Body of pancreas (tissue), 4 donors: Measurements from ENCODE around the gene L3MBTL1. TPM values are rescaled to one million over a fixed set of nuclear protein-coding genes. Genes with fewer than 3 reads are reported as not detected.

Experiments used
- ATAC-seq: fragments of 150-250 bp; one replicate; pipeline ENCODE4 v1.9.1; 2016
- DNase-seq, 4 donors: peaks; one replicate each; pipeline ENCODE4 v3.0.0-alpha.2; 2019
- H3K27ac ChIP-seq, 4 donors: fragments of 200-600 bp; sonication (generic); 1 replicate in 3 of 4; 2 replicates in 1 of 4; pipeline versions ENCODE4 v1.5.1 to v1.6.1; 2016 to 2019; ENCODE audit warnings: mild to moderate bottlenecking in 1 of 4, mixed read lengths in 1 of 4, moderate library complexity in 1 of 4
- H3K27me3 ChIP-seq, 2 donors: fragments of 200-600 bp; sonication (generic); one replicate each; pipeline ENCODE4 v1.6.0; 2016; ENCODE audit warnings: mild to moderate bottlenecking in 1 of 2
- H3K36me3 ChIP-seq, 2 donors: fragments of 200-600 bp; sonication (generic); replicated peaks in 1 of 2; 2 replicates each; pipeline ENCODE4 v1.5.1; 2016; ENCODE audit warnings: low read depth in 2 of 2; ENCODE audit not compliant: insufficient read depth in 1 of 2
- H3K4me1 ChIP-seq: fragments of 200-600 bp; sonication (generic); one replicate; pipeline ENCODE4 v1.6.0; 2016
- H3K4me3 ChIP-seq, 2 donors: fragments of 200-600 bp; sonication (generic); 1 replicate in 1 of 2; 2 replicates in 1 of 2; pipeline ENCODE4 v1.5.1; 2016 to 2019
- H3K9me3 ChIP-seq, 3 donors: fragments of 200-600 bp; sonication (generic); 1 replicate in 2 of 3; 2 replicates in 1 of 3; pipeline ENCODE4 v1.5.1; 2016
- POLR2A ChIP-seq, 3 donors: fragments of 450-650 bp; IDR thresholded peaks; one replicate each; pipeline ENCODE4 v1.6.1; 2016; ENCODE audit warnings: antibody characterized with exemption in 3 of 3, mild to moderate bottlenecking in 2 of 3
- WGBS, 2 donors: methylation state at CpG; one replicate each; pipeline ENCODE4 v1.1.5; 2017; 5-methylcytosine and 5-hydroxymethylcytosine counted together
- intact Hi-C: fragments of 100-400 bp; cut with DNase I; formaldehyde crosslinking; loops from one replicate; pipeline ENCODE4 v1.15.1; 2023
- total RNA-seq, 2 donors: library from RNA; depleted of rRNA; stranded (reverse); fragments of >200 nt; gene quantifications; one replicate each; pipeline ENCODE4 v1.1.0, GENCODE V29; 2016
- TF ChIP-seq, protein P1 (sequence below), 7 experiments: fragments of 450-650 bp in 4 of 7; fragments of 200-600 bp in 3 of 7; sonication (generic) in 3 of 7; IDR thresholded peaks; one replicate each; pipeline ENCODE4 v1.5.1; 2016 to 2019; ENCODE audit warnings: antibody characterized with exemption in 7 of 7

The L3MBTL1 gene
- total RNA-seq, 2 donors from 2014 or later = 4.9 to 10.1 TPM

GRCh38 chr20:43544501-43544900 is 37.0 kb downstream of the L3MBTL1 start:
- DNase-seq (peak in 1 of 4 donors; percentile 1), ATAC-seq (no peak)
- Histone ChIP-seq H3K27ac (no peak overlapping the region), H3K9me3 (no peaks in the 10 kb centered on the region), H3K27me3 (no peaks in the 10 kb centered on the region), H3K4me1 (peaks cover 1% of the 10 kb centered on the region), H3K36me3 (no peaks in the 10 kb centered on the region), H3K4me3 (no peak overlapping the region)
- WGBS, 2 donors = 91 to 95% methylated on average over 9 of the region's 9 CpGs
- intact Hi-C loops = no loop called here
- no peak for TF ChIP-seq POLR2A (IDR thresholded peaks at IDR 0.05)
- TF ChIP-seq, protein P1, sequence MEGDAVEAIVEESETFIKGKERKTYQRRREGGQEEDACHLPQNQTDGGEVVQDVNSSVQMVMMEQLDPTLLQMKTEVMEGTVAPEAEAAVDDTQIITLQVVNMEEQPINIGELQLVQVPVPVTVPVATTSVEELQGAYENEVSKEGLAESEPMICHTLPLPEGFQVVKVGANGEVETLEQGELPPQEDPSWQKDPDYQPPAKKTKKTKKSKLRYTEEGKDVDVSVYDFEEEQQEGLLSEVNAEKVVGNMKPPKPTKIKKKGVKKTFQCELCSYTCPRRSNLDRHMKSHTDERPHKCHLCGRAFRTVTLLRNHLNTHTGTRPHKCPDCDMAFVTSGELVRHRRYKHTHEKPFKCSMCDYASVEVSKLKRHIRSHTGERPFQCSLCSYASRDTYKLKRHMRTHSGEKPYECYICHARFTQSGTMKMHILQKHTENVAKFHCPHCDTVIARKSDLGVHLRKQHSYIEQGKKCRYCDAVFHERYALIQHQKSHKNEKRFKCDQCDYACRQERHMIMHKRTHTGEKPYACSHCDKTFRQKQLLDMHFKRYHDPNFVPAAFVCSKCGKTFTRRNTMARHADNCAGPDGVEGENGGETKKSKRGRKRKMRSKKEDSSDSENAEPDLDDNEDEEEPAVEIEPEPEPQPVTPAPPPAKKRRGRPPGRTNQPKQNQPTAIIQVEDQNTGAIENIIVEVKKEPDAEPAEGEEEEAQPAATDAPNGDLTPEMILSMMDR (IDR thresholded peaks at IDR 0.05) = no peak

DNA sequence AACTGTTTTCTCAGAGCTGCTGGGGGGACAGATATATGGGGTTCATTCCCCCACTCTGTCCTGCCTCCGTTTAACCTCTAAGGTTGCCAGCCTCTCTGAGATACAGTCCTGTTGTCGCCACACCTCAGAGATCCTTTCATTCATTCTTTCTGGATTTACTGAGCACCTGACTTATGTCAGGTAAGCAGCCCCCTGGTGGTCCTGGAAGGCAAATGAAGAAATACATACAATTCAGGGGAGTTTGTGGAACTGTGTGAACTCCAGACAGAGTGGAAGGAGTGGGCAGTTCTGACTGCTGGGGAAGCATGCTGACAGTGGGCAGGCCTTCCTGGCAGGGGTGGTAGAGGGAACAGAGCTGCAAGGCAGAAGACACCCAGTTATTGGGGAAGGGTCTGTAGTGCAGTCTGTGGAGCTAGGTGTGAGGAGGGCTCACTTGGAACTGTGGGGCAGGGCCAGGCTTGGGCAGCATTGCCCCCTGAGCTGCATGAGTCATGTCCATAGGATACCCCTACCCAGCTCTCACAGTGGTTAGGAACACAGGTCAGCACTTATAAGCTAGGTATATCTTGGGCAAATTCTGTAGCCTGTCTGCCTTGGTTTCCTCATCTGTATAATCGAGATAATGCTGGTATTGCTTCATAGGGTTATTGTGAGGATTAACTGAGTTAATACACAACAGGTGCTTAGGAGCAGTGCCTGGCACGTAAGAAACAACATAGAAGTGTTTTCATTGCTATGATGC is 38.5 kb downstream of the L3MBTL1 start:
- intact Hi-C loops = no loop called here
- H3K36me3 ChIP-seq = no peaks in the 10 kb centered on the region
- peaks cover 4% of the 10 kb centered on the region for H3K4me1 ChIP-seq
- H3K27me3 ChIP-seq = no peaks in the 10 kb centered on the region
- WGBS, 2 donors = 90 to 91% methylated on average over 4 of the region's 4 CpGs
- ATAC-seq (no peak), DNase-seq (no peak)
- H3K4me3 ChIP-seq = no peak overlapping the region
- no peak overlapping the region for H3K27ac ChIP-seq
- no peak for TF ChIP-seq POLR2A (IDR thresholded peaks at IDR 0.05)
- TF ChIP-seq, protein P1 (IDR thresholded peaks at IDR 0.05) = no peak
- no peaks in the 10 kb centered on the region for H3K9me3 ChIP-seq

DNA sequence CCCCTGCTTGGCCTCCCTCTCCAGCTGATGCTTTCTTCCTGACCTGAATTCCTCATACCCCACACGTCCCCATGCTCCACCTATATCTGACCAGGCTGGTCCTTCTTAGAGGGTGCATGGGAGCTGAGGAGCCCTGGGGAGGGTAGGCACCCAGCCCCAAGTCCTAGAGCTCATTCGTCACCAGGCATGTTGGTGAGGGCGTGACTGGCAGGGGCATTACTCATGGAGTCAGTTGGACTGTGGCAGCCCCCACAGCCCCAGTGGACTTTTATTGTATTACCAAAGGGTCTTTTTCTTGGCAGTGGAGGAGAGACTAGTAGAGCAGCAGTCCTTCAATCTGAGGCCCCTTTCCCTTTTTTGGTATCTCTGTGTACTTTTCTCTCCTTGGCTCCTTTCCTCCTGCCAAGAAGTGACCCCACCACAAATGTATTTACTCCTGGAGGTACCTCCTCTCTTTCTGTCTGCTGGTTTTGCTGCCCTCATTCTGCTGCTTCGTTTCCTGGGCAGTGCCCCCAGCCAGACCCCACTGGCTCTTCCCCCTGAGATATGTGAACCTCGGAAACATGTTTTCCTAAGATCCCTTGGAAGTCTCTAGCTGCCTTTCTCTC is 40.9 kb downstream of the L3MBTL1 start:
- Histone ChIP-seq H3K9me3 (no peaks in the 10 kb centered on the region), H3K27ac (no peak overlapping the region), H3K4me1 (peaks cover 4% of the 10 kb centered on the region), H3K27me3 (no peaks in the 10 kb centered on the region), H3K4me3 (no peak overlapping the region), H3K36me3 (no peaks in the 10 kb centered on the region)
- no peak for TF ChIP-seq POLR2A (IDR thresholded peaks at IDR 0.05)
- TF ChIP-seq, protein P1 (IDR thresholded peaks at IDR 0.05) = no peak
- 74 to 80% methylated on average over 5 of the region's 5 CpGs for WGBS, 2 donors
- DNase-seq (no peak), ATAC-seq (no peak)
- intact Hi-C loops = no loop called here

DNA sequence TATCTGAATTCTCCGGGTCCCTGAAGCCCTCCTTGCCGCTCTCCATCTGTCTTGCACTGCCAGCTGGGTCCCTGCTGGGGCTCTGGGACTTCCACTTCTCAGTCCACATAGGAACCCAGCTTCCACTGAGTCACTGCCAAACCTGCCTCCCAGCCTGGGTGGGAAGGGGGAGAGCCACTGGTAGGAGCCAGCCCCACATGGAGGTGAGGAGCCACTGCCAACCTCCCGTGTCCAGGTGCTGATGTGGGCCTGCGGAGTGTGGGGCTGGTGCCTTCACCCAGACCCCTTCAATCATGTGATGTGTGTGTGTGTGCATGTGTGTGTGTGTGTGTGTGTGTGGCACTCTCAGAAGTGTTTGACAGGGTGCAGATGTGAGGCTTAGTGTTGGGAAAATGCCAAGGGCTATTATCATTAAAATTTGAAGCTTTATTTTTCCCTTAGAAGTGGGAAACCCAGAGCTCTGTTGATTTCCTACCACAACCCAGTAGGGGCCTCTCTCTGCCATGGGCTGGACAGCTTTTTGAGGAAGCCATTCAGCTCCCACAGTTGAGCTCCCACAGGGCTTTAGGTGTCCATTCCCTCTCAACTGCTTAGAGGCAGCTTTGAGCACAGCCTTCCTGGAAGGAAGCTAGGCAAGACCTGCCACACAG is 42.0 kb downstream of the L3MBTL1 start:
- Histone ChIP-seq H3K4me3 (no peak overlapping the region), H3K27ac (no peak overlapping the region), H3K36me3 (no peaks in the 10 kb centered on the region), H3K4me1 (peaks cover 4% of the 10 kb centered on the region), H3K9me3 (no peaks in the 10 kb centered on the region), H3K27me3 (no peaks in the 10 kb centered on the region)
- no peak for DNase-seq
- intact Hi-C loops = no loop called here
- no peak for ATAC-seq
- WGBS, 2 donors = 97 to 98% methylated on average over 3 to 4 of the region's 4 CpGs
- TF ChIP-seq, protein P1 (IDR thresholded peaks at IDR 0.05) = no peak
- no peak for TF ChIP-seq POLR2A (IDR thresholded peaks at IDR 0.05)
